ENCODE data around the gene COPS3. TPM values are rescaled to one million over a fixed set of nuclear protein-coding genes. Genes with fewer than 3 reads are reported as not detected.

Gene COPS3
- total RNA-seq, 4 donors from 2014 or later, result 51.8 to 85.3 (median 54.8) TPM

GRCh38 chr17:17236295-17237025, 44.6 kb downstream of the COPS3 start:
- TF ChIP-seq POLR2AphosphoS5 (IDR thresholded peaks at IDR 0.05), result no peak
- Histone ChIP-seq H3K27ac (peak overlapping the region; percentile 86 to 97 (median 96)), H3K4me1 (peaks cover 0 to 56% (median 10%) of the 10 kb centered on the region in 3 donors), H3K9me3 (no peaks in the 10 kb centered on the region), H3K27me3 (no peaks in the 10 kb centered on the region), H3K36me3 (peaks cover 0 to 17% of the 10 kb centered on the region in 2 donors), H3K4me3 (peak overlapping the region; percentile 88 to 95)
- WGBS, 2 donors (ENCODE audit: low coverage in 1 of 2), result 0 to 10% methylated on average over 1 to 2 of the region's 31 CpGs
- ATAC-seq, result peak; percentile 15

GRCh38 chr17:17235212-17236174, 45.6 kb downstream of the COPS3 start:
- peaks cover 0 to 26% of the 10 kb centered on the region in 2 donors for H3K36me3 ChIP-seq
- peak overlapping the region in 3 of 4 donors; percentile 96 to 97 (median 96) for H3K27ac ChIP-seq
- no peaks in the 10 kb centered on the region for H3K9me3 ChIP-seq
- peak overlapping the region; percentile 88 to 95 for H3K4me3 ChIP-seq
- peaks cover 0 to 56% (median 10%) of the 10 kb centered on the region in 3 donors for H3K4me1 ChIP-seq
- 29 to 41% methylated on average over 11 to 12 of the region's 19 CpGs for WGBS, 2 donors (ENCODE audit: low coverage in 1 of 2)
- TF ChIP-seq EP300 (IDR thresholded peaks at IDR 0.05), result no peak
- TF ChIP-seq POLR2AphosphoS5 (IDR thresholded peaks at IDR 0.05), result no peak
- no peak for TF ChIP-seq POLR2A (IDR thresholded peaks at IDR 0.05)
- TF ChIP-seq CTCF (IDR thresholded peaks at IDR 0.05), result no peak
- ATAC-seq, result no peak
- no peaks in the 10 kb centered on the region for H3K27me3 ChIP-seq

GRCh38 chr17:17232303-17232621, 48.8 kb downstream of the COPS3 start:
- TF ChIP-seq CTCF (IDR thresholded peaks at IDR 0.05), result no peak
- no peak for TF ChIP-seq EP300 (IDR thresholded peaks at IDR 0.05)
- no peak for TF ChIP-seq POLR2AphosphoS5 (IDR thresholded peaks at IDR 0.05)
- TF ChIP-seq POLR2A (IDR thresholded peaks at IDR 0.05), result no peak
- no peak overlapping the region for H3K4me3 ChIP-seq
- H3K9me3 ChIP-seq, result no peaks in the 10 kb centered on the region
- H3K27me3 ChIP-seq, result no peaks in the 10 kb centered on the region
- H3K27ac ChIP-seq, result no peak overlapping the region
- H3K4me1 ChIP-seq, result peaks cover 0 to 45% (median 10%) of the 10 kb centered on the region in 3 donors
- peaks cover 0 to 59% of the 10 kb centered on the region in 2 donors for H3K36me3 ChIP-seq
- 58 to 90% methylated on average over 2 to 6 of the region's 11 CpGs for WGBS, 2 donors (ENCODE audit: low coverage in 1 of 2)
- no peak for ATAC-seq

- no peaks in the 10 kb centered on the region for H3K27me3 ChIP-seq
- H3K9me3 ChIP-seq, result no peaks in the 10 kb centered on the region
- no peak overlapping the region for H3K4me3 ChIP-seq
- H3K4me1 ChIP-seq, result peaks cover 0 to 45% (median 10%) of the 10 kb centered on the region in 3 donors
- no peak for TF ChIP-seq POLR2A (IDR thresholded peaks at IDR 0.05)
- TF ChIP-seq EP300 (IDR thresholded peaks at IDR 0.05), result no peak
- WGBS, 2 donors (ENCODE audit: low coverage in 1 of 2), result 71 to 75% methylated on average over 4 of the region's 16 CpGs
- H3K36me3 ChIP-seq, result peaks cover 0 to 64% of the 10 kb centered on the region in 2 donors
- H3K27ac ChIP-seq, result no peak overlapping the region
- ATAC-seq, result no peak
These were observed 49.3 kb downstream of the COPS3 start for GRCh38 chr17:17231621-17232302.

GRCh38 chr17:17229416-17230384, 51.3 kb downstream of the COPS3 start:
- Histone ChIP-seq H3K9me3 (no peaks in the 10 kb centered on the region), H3K27me3 (no peaks in the 10 kb centered on the region), H3K4me3 (no peak overlapping the region), H3K27ac (no peak overlapping the region), H3K4me1 (peaks cover 0 to 28% (median 0%) of the 10 kb centered on the region in 3 donors), H3K36me3 (peaks cover 0 to 84% of the 10 kb centered on the region in 2 donors)
- ATAC-seq, result peak; percentile 35
- TF ChIP-seq CTCF (IDR thresholded peaks at IDR 0.05), result no peak
- no peak for TF ChIP-seq POLR2A (IDR thresholded peaks at IDR 0.05)
- no peak for TF ChIP-seq POLR2AphosphoS5 (IDR thresholded peaks at IDR 0.05)
- TF ChIP-seq EP300 (IDR thresholded peaks at IDR 0.05), result no peak
- WGBS, 2 donors (ENCODE audit: low coverage in 1 of 2), result 83 to 85% methylated on average over 18 of the region's 26 CpGs
